ENCODE results near the gene HIPK2.

The HIPK2 gene

DNA sequence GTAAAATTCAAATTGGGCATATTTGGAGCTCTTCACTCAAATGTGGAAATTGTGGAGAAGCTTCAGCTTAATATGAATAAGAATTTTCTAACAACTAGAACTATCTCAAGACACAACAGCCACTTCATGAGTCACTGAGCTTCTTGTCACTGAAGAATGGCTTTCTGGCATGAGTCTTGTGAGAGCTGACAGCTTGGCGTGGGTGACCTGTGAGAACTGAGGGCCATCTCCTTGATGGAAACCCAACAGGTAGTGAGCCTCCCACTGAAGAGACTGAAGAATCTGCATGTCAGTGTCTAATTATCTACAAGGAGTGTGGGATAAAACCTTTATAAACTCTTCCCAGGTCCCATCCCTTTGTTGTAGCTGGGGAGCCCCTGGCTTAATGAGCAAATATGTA, 188.3 kb downstream of the HIPK2 start:
- DNase-seq (ENCODE audit: low read depth in 2 of 2) = no peak

DNA sequence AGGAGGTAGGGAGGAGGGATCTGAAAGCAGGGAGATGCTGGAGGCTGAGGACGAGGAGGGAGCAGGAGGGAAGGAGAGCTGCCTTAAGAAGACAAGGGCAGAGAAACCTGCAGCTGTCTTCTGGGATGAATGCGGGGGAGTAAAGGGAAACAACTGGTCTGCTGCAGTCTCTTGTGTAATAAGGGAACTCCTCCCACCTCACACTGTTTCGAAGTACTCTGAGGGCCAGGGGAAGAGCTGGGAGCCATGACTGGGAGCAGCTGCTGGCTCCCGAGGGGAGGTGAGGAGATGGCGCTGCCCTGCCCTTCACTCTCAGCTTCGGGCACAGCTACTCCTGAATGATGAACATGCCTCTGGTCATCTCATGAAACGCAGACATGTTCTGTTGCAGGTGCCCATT, 189.2 kb downstream of the HIPK2 start:
- no peak for DNase-seq (ENCODE audit: low read depth in 2 of 2)

DNA sequence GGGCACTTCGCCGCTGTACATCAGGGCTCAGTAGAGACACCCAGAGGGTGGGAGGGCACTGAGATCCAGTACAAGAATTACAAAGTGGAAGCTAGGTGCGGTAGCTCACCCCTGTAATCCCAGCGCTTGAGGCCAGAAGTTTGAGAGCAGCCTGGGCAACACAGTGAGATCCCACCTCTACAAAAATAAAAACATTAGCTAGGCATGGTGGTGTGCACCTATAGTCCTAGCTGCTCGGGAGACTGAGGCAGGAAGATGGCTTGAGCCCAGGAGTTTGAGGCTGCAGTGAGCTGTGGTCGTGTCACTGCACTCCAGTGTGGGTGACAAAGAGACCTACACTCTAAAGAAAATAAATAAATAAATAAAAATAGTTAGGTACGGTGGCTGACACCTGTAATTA, 190.3 kb downstream of the HIPK2 start:
- DNase-seq (ENCODE audit: low read depth in 2 of 2) = no peak

DNA sequence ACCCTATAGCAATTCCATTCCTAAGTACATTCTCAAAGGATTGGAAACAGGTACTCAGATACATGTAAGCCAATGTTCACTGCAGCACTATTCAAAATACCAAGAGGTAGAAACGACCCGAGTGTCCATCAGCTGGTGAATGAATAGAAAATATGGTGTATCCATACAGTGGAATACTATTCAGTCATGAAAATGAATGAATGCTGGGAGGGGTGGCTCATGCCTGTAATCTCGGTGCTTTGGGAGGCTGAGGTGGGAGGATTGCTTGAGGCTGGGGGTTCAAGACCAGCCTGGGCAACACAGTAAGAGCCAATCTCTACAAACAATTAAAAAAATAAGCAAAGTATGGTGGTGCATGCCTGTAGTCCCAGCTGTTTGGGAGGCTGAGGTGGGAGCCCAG, 191.5 kb downstream of the HIPK2 start:
- DNase-seq (ENCODE audit: low read depth in 2 of 2) = no peak

DNA sequence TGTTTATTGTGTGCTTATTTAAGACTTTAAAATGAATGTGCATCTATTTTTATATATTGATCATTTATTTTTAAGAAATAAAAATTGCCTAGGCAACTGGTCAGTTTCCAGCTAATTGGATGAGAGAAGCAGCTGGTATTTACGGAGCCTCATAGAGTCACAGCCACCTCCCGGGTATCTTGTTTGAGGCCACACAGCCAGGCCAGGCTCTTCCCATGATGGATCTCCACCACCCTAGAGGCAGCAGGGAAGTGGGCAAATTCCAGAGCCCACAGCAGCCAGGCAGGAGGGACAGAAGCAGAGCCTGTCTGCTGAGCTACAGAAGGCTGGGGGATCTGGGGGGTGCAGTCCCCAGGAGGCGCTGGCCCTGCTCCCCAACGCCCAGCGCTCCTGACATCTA, 192.8 kb downstream of the HIPK2 start:
- no peak for DNase-seq (ENCODE audit: low read depth in 2 of 2)

DNA sequence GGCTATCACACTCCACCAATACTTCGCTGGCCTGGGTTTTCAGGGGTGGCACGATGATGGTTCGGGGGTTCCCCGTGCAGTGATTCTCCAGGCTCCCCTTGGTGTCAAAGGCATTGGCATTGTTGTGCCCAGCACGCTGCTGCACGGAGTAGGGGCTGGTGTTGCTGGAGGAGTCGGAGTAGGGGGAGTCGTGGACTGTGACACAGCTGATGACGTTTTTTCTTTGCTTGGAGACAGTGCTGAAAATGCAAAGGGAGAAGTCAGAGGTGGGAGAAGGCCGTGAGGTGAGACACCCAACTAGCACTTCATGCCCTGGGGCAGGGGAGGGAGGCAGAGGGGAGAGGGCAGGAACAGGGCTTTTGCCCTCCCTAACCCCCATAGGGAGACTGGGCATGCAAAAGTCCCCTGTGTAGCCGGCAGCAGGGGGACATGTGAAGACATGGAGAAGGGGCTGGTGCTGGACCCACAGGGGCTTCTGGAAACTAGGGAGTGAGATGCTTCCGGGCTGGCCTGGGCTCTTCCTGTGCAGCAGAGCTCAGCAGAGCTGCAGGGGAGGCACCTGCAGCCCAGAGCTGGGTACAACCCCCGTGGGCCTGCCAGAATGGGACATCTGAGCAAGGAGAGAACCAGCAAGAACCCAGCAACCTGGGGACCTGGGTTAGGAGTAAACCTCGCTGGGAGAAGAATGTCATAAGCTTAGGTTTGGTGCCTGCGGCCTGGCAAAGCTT, 193.8 kb downstream of the HIPK2 start:
- no peak for DNase-seq (ENCODE audit: low read depth in 2 of 2)

DNA sequence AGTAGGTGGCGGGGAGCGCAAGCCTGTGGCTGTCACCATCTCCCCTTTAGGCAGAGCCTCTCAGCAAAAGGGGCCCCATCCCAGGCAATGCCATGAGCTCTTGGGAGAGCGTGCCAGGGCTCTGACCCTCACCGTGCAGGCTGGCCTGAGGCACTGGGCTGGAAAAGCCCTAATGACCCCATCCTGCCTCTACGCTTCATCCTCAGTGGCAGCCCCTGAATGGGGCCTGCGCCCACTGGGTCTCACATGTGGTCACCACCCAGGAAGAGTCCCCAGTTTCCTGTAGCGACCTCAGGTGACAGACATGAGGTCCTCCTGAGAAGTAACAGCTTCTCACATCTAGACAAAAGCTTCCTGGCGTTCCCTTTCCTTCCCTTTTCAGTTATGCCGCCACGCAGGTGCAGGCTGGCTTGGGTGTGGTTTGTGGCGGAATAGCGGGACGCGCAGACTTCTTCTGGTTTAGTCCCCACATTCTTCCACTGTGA, 195.1 kb downstream of the HIPK2 start:
- no peak for DNase-seq (ENCODE audit: low read depth in 2 of 2)

DNA sequence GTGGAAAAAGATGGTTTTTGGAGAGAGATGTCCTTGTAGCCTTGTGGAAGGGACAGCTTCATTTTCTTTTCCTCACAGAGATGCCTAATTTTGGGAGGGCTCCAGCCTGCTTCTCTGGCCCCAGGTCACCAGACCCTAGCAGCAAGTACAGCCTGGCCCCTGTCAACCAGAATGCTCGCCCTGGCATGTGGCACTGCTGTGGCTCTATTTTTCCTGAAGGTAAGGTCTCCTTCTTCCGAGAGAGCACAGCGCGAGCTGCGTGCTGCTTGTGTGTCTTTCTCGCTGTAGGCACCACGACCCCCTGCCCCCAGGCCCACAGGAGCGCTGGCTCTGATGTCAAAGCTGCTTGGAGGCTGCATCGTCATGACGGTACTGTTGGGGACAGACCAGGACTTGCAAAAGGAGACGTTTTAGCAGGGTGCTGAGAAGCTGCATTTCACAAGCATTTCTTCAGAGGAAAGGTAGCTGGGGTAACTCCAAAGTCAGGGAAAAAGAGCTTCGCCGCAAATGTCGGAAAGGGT, 195.6 kb downstream of the HIPK2 start:
- DNase-seq (ENCODE audit: low read depth in 2 of 2) = no peak

DNA sequence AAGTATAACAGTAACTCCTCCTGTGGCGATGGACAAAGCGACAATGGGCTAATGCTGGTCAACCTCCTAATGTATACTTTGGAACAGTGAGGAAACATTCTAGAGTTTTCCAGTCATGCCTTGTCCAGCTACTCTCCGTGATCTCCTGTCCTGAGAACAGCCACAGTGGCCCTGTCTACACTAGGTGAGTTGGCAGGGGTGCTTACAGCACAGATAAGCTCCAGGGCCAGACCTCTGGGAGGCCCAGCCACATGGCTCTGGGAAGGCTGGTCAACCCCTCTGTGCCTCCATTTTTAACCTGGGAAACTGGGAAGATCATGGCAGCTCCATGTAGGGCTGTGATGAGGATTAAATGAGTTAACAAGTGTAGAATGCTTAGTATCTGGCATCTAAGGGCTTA, 197.4 kb downstream of the HIPK2 start:
- DNase-seq (ENCODE audit: low read depth in 2 of 2) = no peak

DNA sequence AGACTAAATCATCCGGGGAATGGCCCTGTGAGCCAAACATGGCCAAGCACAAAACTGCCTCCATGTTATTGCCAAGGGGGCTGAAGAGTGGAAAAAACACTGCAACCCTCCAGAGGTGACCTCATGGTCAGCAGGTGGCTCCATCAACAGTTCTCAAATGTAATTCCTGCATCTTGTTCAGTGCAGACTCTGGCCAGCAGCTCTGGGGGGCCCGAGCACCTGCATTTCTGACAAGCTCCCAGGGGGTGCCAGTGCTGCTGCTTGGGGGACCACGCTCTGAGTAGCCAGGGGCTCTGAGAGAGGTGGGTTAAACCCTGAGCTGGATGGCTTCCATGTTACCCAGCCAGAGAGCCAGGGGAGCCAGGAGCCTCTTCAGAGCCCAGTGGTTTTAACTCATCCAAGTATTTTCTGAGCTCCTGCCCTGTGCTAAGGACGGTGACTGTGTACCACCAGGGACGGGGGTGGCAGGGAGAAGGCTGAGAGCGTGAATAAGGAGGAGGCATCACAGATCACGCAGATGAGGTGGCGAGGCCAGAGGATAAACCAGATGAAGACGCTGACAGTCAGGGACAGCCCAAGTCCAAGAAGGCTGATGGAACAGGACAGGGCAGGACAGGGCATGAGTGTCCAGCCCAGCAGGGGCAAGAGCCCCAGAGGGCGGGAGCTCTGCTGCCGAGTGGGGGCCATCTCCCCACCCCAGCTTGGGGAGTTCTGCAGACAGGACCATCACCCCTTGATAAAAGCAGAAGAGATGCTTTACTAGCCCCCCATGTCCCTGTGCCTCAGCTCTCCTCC, 201.4 kb downstream of the HIPK2 start:
- no peak for DNase-seq (ENCODE audit: low read depth in 2 of 2)

DNA sequence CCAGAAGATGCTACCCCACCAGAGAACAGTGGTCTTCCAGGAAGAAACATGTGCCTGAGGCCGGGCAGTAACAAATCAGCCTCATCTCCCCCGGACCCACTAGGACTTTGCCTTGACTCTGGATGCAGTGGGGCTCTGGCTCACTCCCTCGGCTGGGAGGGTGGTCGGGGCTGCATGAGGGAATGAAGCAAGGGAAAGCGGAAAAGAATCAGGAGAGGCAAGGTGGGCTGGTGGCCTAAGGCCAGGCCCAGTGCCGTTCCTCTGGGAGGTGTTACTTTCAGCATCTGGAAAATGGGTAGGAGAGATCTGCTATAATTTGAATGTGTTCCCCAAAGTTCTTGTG, 202.5 kb downstream of the HIPK2 start:
- DNase-seq (ENCODE audit: low read depth in 2 of 2) = no peak

DNA sequence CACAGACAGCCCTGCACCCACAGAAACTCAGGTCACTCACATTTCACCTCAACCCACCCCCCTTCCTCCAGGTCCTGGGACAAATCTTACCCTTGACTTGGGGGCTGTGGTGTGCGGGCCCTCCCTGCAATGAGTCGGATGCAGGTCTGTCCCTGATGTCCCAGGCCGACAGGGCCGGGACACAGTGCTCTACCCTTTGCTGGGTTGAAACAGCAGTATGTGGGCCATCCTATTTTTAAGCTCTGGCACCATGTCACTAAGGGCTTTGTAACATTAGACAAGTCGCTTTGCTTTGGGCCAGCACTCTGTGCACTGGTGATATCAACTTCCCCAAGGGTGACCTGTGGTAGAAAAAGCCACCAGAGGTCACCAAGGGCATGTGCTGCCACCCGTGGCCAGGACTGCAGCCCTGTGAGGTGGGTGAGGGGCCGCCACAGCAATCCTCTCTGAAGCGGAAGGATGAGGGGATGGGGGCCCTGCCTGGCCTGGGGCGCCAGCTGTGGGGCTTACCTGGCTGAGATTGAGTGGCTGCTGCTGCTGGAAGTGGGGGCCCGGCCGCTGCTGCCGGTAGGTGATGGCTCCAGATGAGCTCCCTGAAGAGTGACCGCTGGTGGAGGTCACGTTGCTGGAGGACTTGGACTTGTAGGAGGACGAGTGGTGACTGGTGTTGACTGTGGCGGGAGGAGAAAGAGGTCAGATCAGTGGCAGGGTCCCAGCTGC, 203.0 kb downstream of the HIPK2 start:
- DNase-seq (ENCODE audit: low read depth in 2 of 2) = no peak

DNA sequence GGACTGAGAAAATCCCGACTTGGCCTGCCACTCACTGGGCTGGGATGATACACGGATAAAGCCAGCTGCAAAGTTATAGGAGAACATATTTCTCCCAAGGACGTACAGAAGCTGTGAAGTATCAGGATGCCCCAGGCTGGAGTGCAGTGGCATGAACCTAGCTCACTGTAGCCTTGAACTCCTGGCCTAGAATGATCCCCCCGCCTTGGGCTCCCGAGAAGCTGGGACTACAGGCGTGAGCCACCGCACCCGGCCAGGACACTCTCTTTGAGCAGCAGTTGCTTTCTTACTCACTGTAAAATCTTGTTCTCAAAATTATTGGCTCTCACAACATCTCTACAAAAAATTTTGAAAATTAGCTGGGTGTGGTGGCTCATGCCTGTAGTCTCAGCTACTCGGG, 203.9 kb downstream of the HIPK2 start:
- no peak for DNase-seq (ENCODE audit: low read depth in 2 of 2)

DNA sequence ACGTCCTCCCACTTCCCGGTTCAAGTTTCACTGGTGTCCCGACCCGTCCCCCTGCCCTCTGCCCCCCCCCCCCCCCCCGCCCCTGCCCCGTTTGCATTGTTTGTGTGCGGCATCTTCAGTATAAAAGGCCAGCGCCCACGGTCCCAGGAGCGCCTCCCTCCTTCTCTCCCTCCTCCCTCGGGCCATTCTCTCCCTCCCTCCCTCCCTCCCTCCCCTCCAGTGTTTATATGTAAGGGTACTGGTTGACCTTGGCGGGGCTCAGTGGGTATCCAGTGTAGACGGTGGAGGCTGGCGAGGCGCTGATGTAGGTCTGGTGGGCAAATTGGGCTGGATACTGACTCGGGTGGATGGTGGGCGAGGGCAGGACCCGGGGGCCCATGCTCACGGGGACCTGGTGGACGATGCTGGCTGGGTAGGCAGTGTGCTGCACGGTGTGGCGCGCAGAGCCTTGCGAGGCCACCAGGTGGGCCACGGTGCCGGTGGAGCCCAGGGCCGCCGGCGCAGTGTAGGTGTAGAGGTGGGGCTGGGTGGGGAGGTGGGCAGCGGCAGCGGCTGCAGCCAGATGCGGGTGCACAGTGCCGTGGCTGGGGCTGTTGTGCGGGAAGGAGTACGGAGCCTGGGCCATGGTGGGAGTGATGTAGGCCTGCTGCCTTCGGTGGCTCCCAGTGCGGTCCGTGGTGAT, 205.0 kb downstream of the HIPK2 start:
- no peak for DNase-seq (ENCODE audit: low read depth in 2 of 2)

DNA sequence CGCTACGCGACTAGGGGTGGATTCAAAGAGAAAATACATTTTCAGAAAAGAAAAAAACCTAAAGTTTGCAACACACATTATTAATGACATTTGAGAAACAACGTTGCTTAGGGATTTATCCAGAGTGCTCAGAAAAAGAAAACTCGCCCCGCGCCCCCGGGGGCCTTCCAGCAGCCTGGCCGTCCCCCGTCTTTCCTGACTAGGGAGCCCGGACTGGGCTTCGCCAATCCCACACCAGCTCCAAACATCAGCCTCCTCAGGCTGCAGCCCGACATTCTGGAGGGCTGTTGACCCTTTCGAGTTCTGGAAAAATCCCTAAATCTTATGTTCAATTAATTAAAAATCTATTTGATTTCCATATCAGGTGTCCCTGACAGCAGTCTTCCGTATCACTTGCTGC, 205.7 kb downstream of the HIPK2 start:
- DNase-seq (ENCODE audit: low read depth in 2 of 2) = no peak

DNA sequence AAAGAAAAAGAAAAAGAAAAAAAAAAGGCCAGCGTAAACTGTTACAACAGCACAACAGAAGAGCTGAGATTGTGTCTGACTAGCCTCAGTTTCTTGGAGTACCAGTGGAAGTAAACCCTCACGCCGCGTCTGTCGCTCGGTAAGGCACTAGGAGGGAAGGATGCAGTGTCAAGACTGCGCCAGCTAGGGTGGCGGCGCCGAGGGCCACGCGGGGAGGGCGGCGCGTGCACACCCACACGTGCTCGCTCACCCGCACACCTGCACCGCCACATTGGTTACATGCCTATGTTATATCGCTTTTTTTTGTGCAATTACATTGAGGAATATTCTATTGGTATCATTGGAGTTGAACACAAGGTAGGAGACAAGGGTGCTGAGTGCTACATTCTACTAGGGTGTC, 206.1 kb downstream of the HIPK2 start:
- DNase-seq (ENCODE audit: low read depth in 2 of 2) = no peak

DNA sequence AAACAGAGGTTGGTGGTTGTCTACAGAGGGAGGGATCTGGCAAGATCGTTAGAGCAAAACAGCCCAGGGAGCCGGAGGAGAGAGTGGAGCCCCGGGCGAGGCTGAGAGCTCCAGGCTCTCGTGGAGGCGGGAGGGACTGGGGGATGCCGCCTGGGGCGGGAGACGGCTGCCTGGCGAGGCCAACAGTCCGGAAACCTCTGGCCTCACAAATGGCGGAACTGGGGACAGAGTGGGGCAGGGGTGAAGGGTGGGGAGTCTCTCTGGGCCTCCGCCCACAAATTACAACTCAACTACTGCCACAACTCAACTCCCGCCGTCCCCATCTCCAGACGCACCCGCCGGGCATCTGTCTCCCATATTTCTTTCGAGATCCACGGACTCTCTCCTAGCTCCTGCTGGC, 206.6 kb downstream of the HIPK2 start:
- no peak for DNase-seq (ENCODE audit: low read depth in 2 of 2)

DNA sequence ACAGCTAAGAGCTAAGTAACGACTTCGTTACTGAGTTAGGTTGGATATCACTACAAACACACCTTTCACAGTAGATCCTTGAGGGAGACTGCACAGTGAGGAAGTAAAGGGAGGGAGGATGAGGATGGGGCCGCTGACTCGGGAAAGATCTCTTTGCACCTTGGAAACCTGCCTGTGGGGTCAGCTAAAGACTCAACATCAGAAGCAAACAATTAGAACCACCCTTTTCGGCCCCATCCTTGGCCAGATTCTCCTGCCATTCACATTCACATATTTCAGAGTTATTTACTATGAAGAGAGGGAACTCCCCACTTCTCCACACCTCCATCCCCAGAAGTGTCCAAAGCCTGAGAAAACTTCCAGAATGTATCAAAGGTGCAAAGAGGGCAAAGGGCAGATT, 207.2 kb downstream of the HIPK2 start:
- no peak for DNase-seq (ENCODE audit: low read depth in 2 of 2)

DNA sequence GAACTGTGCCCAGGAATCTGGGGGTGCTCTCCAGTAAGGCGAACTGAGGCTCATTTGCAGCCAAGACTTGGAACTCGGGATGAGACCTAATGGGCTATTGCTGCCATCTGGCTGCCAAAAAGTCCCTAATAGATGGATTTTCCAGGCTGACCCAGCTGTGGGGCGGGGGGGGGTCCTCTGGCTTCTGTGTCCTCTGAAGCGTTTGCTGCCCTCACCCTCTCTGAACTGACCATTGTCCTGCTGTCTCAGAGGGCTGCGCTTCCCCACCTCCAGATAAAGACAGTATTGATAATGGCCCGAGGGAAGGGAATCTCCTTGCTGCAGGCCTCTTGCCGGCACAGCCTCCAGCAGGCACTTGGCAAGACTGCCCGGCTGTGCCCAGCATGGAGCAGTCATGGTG, 207.7 kb downstream of the HIPK2 start:
- DNase-seq (ENCODE audit: low read depth in 2 of 2) = no peak

DNA sequence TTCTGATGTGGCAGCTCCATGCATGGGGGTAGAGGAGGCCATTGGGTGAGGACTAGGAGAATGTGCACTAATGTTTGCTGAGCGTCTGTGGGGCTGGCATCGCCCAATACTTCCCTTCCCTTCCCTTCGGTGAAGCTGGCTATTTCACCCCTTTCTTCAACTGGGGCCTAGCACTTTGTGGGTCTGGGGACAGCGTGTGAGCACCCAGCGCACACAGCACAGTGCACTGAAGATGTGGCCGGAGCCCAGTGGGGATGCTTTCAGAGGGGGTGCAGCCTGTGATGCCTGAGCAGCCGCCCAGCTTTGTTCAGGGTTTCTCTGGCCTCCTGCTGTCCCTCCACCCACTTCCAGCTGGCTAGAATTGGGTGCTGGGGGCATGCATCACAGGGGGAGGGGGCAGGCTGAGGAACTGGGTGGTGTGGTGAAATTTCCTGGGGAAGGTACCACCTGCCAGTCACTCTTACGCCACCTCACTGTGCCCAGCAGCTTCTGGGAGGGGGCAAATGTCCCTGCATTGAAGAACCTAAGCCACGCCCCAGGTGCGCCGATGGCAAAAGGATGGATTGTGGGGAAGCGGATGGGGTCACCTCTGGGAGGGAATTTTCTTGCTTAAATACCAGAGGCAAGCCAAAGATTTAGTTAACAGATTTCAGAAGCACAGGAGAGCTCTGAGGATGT, 208.8 kb downstream of the HIPK2 start:
- no peak for DNase-seq (ENCODE audit: low read depth in 2 of 2)

DNA sequence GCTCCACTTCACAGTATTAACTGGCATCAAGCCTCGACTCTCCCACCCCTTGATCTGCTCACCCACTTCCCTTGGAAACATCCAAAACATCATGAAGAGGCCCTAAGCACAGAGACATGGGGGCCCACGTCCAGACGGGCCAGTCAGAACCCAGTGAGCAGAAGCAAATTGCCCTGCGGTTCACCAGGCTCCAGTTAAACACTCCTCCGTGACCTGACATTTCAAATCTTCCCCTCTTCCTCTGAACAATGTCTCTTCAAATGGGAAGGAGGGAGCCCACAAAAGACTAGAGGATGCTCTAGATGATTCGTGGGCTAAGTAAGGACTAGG, 209.5 kb downstream of the HIPK2 start:
- DNase-seq (ENCODE audit: low read depth in 2 of 2) = no peak

All from stimulated activated CD8-positive, alpha-beta memory T cell treated with anti-CD3 and anti-CD28 coated beads, Interleukin-2, amount 100 ng/mL, for 1 hour (primary cell).